AG09309 (cell line): Measurements from ENCODE around the gene CST9L.
A peak's percentile ranks its signal among the peaks of the same experiment; 100 is the strongest.

Experiments
- DNase-seq: peaks from one replicate; pipeline ENCODE4 v3.0.0-alpha.2; 2010; ENCODE audit warnings: low read depth
- H3K4me3 ChIP-seq: 2 replicates; pipeline ENCODE4 v1.5.1; 2011; ENCODE audit warnings: mild to moderate bottlenecking, low read depth, low read length, moderate library complexity; ENCODE audit not compliant: control insufficient read depth
- TF ChIP-seq, protein P1 (sequence below): IDR thresholded peaks from 2 replicates; pipeline ENCODE4 v1.5.1; 2011; ENCODE audit warnings: mild to moderate bottlenecking, low read depth, low read length, inconsistent platforms; ENCODE audit not compliant: insufficient read depth, control insufficient read depth; ENCODE audit errors: missing control alignments

Gene CST9L

DNA sequence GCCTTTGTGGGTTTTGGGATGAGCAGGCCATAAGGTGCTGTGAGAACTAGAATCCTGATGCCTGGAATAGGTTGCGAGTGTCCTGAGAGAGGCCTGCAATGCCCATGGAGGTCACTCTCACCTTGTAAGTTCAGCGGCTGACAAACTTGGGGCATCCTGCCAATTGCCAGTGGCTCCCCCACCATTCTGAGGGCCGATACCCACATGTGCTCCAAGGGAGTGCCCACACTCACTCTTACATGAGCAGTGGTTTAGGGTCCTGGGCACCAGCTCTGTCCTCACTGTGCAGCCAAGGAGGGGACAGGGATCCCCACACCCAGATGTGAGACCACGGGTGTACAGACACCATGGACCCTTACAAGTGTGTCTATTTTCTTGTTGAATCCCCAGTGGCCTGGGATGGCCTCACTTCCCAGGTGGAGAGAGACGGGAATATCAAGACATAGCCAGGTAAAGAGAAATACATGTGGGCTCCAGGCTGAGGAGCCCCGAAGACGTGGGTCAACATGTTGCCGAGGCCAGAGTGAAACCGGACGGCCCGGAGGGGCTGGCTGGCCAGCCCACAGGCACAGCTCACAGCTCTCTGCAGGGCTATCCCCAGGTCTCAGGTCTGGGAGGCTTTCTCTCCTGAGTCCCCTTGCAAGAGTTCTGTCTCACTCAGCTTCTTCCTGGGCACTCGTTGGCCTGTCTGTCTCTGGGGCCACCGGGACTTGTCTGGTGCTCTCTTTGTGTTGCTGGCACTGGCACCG, 39.4 kb upstream of the CST9L start:
- TF ChIP-seq, protein P1, sequence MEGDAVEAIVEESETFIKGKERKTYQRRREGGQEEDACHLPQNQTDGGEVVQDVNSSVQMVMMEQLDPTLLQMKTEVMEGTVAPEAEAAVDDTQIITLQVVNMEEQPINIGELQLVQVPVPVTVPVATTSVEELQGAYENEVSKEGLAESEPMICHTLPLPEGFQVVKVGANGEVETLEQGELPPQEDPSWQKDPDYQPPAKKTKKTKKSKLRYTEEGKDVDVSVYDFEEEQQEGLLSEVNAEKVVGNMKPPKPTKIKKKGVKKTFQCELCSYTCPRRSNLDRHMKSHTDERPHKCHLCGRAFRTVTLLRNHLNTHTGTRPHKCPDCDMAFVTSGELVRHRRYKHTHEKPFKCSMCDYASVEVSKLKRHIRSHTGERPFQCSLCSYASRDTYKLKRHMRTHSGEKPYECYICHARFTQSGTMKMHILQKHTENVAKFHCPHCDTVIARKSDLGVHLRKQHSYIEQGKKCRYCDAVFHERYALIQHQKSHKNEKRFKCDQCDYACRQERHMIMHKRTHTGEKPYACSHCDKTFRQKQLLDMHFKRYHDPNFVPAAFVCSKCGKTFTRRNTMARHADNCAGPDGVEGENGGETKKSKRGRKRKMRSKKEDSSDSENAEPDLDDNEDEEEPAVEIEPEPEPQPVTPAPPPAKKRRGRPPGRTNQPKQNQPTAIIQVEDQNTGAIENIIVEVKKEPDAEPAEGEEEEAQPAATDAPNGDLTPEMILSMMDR, result no peak
- no peak overlapping the region for H3K4me3 ChIP-seq
- no peak for DNase-seq

DNA sequence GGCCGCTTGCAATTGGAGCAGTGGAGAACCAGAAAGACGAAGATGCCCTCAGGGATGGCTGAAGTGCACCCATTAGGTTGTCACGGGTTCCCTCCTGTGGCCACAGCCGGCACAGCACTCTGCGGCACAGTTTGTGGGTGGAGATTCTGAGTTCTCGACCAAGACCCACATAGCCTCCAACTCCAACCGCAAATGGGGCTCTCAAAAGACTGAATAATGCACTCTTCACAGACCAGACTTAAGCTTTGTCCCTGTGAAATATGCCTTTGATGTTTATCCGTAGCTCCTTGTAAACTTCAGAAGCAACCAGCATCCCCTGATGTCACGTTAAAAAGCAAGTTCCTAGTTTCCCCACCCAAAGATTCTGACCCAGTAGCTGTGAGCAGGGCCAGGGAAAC, 38.4 kb upstream of the CST9L start:
- DNase-seq, result peak; percentile 25
- H3K4me3 ChIP-seq, result no peak overlapping the region
- TF ChIP-seq, protein P1, result peak; percentile 90

DNA sequence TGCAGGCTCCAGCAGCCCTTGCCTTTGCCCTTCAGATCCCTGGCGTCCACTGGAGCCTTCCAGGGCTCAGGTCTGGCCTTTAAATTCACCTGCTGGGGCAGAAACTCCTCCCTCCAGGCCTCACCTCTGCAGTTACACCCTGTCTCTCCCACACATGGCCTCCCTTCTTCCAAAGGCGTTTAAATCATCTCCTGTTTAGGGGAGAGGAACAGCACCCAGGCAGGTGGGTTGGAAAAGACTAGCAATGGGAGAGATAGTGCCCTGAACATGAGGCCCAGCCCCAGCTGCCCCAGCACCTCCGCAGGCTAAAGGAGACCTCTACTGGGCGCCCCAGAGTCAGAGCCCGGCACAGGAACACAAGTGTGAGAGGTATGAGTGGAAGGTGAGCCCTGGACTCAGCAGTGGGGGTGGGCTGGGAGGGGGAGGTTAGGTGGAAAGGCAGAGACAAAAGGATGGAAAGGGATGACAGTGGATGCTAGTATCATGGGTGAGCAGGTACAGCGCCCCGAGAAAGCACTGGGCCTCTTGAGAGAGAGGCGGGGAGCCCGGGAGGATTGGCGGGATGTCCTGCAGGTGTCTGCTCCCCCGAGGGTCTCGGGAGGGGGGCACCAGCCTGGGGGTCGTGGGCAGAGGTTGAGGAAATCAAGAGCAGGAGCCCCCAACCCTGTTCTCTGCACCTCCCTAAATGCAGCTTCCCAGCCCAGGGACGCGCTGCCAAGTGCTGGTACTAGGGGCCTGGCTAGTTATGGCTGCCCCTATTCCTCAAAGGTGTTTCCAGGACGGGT, 37.8 kb upstream of the CST9L start, which contains the start of gene CST9:
Gene CST9 (minus strand): TSS at position 51 of the 785 bp plus-strand sequence. CDS start 53 bp downstream, outside the sequence.
- TF ChIP-seq, protein P1, result no peak
- DNase-seq, result no peak
- H3K4me3 ChIP-seq, result no peak within 1 kb of the TSS

DNA sequence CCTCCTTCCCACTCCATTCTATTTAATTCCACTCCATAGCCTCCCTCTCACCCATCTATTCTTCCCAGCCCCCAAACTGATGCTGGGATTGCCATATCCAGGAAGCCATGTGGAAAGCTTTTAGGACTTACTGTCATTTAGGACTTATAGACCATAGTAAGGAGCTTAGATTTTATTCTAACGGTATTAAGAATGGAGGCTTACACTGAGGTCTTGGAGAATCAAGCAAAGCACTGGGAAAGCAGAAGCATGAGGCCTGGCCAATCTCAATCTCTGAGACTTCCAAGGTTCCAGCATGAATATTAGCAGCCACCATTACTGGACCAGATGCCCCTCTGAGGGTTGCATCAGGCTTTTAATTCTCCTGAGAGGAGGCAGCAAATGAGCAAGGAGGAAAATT, 36.0 kb upstream of the CST9L start:
- no peak overlapping the region for H3K4me3 ChIP-seq
- DNase-seq, result no peak
- TF ChIP-seq, protein P1, result no peak

DNA sequence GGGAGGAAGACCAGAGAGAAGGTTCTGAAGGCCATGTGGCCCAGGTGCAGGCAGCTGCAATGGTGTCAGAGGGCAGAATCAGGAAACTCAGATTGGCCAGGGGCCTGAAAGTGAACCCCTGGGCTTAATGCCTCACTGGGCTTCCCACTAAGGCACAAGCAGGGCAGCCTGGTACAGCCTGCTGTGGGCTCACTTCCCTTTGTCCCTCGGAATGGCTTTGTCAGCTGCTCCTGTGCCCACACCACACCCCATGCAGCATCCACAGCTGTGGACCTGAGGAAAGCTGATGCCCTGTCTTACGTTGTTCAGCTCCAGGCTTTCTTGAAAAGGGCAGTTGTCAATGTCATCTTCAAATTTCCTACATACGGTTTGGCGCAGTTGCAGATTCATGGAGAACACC, 35.0 kb upstream of the CST9L start:
- no peak for DNase-seq
- TF ChIP-seq, protein P1, result no peak
- no peak overlapping the region for H3K4me3 ChIP-seq

DNA sequence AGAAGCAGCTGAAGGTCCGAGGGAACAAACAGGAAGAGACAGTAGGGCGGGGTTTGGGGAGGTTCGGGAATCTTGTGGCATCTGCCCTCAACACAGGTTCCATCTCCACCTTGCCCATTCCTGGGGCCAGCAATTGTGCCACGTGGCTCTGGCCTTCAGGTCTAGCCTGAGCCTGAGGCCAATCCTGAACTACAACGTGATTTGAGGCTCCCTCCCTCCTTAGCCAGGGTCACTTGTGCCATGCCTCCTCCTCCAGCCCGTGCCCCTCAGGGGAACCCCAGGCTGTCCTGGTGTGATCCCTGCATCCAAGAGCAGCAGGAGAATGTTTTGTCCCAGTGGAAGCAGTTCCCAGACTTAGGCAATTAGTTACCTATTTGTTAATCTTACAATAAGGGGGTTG, 34.4 kb upstream of the CST9L start:
- DNase-seq, result no peak
- TF ChIP-seq, protein P1, result no peak
- no peak overlapping the region for H3K4me3 ChIP-seq
